ENCODE results near the gene CACNG7.
A peak's percentile ranks its signal among the peaks of the same experiment; 100 is the strongest.

The CACNG7 gene

DNA sequence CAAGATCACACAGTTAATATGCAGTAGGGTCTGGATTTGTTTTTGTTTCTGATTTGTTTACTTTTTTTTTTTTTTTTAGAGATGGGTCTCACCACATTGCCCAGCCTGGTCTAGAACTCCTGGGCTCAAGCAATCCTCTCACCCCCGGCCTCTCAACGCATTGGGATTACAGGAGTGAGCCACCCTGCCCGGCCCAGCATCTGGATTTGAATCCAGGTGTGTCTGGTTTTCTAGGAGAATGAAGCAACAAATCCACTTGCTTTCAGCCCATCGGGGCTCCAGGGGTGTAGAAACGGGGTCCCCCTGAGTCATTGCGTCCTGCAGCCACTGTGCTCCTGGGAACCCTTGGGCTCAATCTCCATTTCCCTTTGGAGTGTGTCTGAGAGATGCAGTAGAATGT is 60.3 kb downstream of the CACNG7 start:
- DNase-seq (ENCODE audit: low read depth, low spot score), result no peak
- no peak overlapping the region for H3K4me3 ChIP-seq (ENCODE audit: low read length)

DNA sequence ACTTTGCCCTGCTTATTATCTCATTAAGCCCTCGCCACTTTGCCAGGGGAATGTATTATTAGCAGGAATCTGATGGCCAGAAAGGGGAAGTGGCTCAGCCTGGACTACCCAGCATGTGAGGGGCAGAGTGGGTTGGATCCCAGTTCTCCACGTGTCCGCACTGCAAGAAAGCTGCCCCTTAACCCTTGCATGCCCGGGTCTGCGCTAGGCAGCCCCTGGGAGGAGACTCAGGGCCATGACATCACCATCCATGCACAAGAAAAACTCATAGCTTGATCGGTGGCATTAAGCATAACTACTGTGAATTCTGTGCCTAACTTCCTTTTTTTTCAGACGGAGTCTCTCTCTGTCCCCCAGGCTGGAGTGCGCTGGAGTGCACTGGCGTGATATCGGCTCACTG is 62.6 kb downstream of the CACNG7 start:
- H3K4me3 ChIP-seq (ENCODE audit: low read length), result no peak overlapping the region
- no peak for DNase-seq (ENCODE audit: low read depth, low spot score)

DNA sequence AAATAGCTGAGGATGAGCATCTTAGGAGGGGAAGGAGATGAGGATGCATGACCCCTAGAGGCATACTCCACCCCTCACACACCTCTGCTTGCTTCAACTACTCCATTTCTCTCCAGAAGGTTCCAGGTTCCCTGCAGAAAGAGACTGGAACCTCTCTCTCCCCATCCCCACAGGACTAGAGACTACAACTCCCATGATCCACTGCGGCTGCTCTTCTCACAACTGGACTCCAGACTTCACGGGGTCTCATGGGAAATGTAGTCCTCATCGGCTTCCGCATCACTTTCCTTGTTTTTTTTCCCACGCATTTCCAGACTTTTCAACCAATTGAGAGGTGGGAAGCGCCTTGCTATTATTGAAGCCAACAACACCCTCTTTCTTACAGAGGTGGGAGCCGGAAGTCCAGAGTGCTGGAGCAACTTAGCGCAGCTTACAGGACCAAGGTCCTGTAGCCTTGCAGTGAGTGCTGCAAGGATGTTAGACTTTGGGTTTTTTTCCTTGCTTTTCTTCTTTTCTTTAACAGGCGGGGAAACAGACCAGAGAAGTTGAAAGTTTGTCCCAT is 68.4 kb downstream of the CACNG7 start:
- peak overlapping the region; percentile 14 for H3K4me3 ChIP-seq (ENCODE audit: low read length)
- peak; percentile 63 for DNase-seq (ENCODE audit: low read depth, low spot score)

DNA sequence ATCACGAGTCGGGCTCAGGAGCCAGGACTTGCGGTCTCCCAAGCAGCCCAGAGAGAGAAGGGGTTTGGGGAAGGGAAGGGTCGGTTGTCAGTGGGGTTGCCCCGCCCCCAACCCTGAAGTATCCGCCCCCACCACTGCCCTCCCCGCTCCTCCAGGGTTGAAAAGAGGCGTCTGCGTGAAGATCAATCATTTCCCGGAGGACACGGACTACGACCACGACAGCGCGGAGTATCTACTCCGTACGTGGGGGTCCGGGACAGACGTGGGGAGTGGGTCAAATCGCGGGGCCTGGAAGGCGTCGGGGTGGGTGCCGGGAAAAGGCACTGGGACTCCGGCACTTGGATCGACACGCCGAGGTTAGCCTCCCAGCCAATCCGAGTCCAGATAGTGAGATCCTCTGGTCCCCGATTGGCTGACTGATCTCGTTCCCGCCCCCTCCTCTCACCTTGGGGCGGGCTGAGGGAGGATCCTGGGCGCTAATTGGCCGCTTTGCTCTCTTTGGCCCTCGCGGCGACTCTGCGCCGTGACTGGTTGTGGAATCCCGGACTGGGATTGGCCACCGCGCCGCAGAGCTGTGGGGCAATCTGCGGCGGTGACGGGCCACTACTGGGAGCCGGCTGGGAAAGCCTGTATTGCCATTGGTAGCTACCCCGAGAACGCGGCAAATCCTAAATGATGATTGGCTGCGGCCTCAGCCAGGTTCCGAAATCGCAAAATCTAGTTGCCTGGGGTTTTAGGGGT is 69.1 kb downstream of the CACNG7 start:
- H3K4me3 ChIP-seq (ENCODE audit: low read length), result peak overlapping the region; percentile 14
- no peak for DNase-seq (ENCODE audit: low read depth, low spot score)

DNA sequence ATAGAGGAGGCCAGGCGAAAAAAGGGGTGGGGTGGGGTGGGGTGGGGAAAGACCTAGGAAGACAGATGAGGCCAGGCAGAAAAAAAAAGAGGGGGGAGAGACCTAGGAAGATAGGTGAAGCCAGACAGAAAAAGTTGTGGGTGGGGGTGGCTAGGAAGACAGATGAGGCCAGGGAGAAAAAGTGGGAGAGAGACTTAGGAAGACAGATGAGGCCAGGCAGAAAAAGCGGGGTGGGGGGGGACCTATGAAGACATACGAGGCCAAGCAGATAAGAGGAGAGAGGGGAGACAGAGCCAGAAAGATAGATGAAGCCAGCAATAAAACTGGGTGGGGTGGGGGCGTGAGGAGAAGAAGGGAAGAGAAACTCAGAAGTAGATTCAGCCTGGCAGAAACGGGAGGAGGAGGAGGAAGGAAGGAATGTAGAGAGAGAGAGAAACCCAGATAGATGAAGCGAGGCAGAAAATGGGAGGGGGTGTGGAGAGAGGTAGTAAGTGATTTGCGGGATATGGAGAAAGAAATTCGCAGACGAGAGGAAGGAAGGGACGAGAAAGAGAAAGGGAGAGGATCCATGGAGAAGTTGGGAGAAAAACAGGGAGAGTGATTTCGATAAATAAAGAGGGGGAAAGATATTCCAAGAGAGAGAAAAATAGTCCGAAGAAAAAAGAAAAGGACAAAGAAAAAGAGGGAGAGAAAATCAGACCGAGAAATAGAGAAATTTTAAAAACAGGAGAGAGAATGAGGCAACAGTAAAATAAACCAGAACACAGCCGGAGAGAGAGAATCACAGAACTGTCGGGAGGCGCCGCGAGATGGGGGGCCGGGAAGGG is 70.1 kb downstream of the CACNG7 start:
- no peak overlapping the region for H3K4me3 ChIP-seq (ENCODE audit: low read length)
- DNase-seq (ENCODE audit: low read depth, low spot score), result no peak

DNA sequence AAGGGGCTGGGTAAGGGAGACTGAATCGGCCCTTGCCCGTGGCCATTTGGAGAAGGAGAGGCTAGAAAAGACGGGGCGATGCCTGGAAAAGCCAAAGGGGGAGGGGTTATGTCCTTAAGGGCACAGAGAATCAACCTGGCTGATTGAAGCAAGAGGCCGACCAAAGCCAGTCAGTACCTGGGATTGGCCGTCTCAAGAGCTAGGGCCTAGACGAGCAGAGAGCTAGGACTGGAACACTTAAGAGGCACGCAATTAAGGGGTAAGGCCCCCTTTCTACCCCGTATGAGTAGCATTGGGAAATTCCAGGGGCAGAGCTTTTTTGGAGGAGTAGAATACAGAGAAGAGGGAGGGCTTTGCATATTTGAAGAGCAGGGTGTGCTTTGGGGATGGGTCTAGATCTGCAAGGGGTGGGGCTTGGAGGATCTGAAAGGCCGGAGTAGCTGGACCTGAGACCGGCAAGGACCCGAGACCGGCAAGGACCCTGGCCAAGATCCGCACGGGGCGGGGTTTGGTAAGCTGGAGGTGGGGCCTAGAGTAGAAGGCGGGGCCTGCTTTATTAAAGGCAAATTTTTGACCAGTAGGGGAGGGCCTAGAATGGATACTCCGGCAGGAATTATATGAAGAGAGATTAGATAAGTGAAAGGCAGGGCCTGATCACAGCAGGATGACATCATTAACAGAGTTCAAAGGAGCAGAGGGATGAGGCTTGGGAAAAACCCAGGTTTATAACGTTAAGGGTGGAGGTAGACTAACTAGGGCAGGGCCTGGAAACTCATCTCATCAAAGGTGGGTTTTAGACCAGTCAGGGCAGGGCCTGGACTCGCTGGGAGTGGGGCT is 71.7 kb downstream of the CACNG7 start:
- no peak overlapping the region for H3K4me3 ChIP-seq (ENCODE audit: low read length)
- DNase-seq (ENCODE audit: low read depth, low spot score), result no peak

DNA sequence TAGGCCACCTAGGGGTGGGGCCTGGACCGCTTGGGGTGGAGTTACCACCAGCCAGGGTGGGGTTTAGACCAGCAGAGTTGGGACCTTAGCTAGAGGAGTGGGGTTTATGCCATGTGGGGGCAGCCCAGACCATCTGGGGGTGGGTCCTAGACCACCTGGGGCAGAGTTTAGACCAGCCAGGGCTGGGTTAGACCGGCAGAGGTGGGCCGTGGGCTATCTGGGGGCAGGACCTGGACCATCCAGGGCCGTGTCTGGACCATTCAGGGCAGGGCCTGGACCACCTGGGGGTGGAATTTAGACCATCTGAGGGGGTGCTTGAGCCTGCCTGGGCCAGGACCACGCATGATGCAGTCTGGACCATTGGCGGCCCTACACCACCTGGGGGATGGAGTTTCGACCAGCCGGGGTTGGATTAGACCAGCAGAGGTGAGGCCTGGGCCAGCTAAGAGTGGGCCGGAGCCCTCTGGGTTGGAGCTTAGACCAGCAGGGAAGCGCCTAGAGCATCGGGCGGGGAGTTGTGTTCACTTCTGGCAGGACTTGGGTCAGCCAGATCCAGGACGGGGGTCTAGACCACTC is 72.4 kb downstream of the CACNG7 start:
- no peak for DNase-seq (ENCODE audit: low read depth, low spot score)
- no peak overlapping the region for H3K4me3 ChIP-seq (ENCODE audit: low read length)

DNA sequence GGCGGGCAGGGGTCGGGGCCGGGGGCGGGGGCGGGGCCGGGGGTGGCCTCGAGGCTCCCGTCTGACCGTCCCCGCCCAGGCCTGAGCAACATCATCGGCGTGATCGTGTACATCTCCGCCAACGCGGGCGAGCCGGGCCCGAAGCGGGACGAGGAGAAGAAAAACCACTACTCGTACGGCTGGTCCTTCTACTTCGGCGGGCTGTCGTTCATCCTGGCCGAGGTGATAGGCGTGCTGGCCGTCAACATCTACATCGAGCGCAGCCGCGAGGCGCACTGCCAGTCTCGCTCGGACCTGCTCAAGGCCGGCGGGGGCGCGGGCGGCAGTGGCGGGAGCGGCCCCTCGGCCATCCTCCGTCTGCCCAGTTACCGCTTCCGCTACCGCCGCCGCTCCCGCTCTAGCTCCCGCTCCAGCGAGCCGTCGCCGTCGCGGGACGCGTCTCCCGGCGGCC is 72.9 kb downstream of the CACNG7 start:
- no peak overlapping the region for H3K4me3 ChIP-seq (ENCODE audit: low read length)

DNA sequence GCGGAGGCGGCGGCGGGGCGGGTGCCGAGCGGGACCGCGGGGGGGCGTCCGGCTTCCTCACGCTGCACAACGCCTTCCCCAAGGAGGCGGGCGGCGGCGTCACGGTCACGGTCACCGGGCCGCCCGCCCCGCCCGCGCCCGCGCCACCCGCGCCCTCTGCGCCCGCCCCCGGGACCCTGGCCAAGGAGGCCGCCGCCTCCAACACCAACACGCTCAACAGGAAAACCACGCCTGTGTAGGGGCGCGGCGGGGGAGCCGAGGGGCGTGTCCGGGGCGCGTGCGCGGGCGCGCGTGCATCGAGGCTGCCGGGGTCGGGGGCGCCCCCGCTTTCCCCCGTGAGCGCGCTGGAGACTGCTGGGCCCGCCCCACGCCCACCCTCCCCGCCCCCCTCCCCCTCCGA is 73.5 kb downstream of the CACNG7 start:
- H3K4me3 ChIP-seq (ENCODE audit: low read length), result no peak overlapping the region
- DNase-seq (ENCODE audit: low read depth, low spot score), result no peak

More for the DNA sequence above, 72.9 kb downstream of the CACNG7 start:
- no peak for DNase-seq (ENCODE audit: low read depth, low spot score)

DNA sequence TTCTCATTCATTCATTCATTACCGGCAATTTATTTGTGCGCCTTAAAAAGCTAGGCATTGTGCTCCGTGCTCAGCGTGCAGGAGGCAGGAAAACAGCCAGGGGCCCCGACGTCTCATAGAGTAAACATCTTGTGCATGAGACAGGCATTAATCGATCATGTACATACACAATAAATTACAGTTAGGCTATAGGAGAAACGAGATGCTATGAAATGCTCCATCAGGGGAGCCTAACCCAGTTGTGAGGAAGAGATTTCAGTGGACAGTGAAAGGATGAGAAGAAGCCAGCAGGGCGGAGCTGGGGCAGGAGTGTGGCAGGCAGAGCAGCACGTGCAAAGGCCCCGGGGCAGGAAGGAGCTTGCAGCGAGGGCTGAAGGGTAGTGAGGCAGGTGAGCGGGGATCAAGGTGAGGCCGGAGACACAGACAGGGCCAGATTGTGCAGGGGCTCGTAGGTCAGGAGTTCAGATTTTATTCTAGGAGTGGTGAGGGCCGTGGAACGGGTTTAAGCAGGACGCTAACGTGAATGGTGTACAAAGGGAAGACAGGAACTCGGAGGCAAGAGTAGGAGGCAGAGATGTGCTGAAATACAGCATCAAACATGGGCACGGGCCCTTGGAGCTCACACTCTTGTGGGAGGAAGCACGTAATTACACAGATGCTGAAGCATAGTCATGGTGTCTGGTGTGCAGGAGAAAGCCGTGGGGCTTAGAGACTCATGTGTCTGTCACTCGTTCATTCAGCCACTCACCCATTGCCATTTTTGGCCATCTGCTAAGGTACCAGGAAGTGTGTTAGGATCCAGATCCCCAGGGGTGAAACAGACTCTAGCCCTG is 74.6 kb downstream of the CACNG7 start:
- DNase-seq (ENCODE audit: low read depth, low spot score), result no peak
- no peak overlapping the region for H3K4me3 ChIP-seq (ENCODE audit: low read length)

DNA sequence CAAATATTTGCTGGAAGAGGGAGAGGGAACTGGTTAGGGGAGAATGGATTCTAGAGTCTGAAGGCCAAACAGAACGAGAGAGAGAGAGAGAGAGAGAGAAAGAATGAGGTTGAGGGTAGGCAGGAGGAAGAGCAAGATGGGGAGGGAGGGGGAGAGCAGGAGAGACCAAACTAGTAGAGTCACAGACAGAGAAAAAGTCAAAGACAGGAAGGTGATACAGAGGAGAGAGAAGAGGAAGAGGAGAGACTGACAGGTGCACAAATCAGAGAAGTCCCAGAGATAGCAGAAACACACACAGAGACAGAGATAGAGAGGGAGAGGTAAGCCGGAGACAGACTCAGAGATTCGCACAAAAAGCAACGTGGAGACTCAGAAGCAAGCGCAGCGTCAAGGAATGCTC is 76.8 kb downstream of the CACNG7 start:
- no peak for DNase-seq (ENCODE audit: low read depth, low spot score)
- H3K4me3 ChIP-seq (ENCODE audit: low read length), result no peak overlapping the region

DNA sequence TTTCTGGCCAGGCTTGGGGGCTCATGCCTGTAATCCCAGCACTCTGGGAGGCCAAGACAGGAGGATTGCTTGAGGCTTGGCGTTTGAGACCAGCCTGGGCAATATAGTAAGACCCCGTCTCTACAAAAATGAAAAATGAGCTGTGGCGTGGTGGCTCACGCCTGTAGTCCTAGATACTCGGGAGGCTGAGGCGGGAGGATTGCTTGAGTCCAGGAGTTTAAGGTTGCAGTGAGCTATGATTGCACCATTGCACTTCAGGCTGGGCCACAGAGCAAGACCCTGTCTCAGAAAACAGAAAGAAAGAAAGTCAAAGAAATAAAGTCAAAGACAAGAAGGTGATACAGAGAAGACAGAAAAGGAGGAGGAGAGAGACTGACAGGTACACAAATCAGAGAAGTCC is 79.9 kb downstream of the CACNG7 start:
- H3K4me3 ChIP-seq (ENCODE audit: low read length), result no peak overlapping the region
- DNase-seq (ENCODE audit: low read depth, low spot score), result no peak

DNA sequence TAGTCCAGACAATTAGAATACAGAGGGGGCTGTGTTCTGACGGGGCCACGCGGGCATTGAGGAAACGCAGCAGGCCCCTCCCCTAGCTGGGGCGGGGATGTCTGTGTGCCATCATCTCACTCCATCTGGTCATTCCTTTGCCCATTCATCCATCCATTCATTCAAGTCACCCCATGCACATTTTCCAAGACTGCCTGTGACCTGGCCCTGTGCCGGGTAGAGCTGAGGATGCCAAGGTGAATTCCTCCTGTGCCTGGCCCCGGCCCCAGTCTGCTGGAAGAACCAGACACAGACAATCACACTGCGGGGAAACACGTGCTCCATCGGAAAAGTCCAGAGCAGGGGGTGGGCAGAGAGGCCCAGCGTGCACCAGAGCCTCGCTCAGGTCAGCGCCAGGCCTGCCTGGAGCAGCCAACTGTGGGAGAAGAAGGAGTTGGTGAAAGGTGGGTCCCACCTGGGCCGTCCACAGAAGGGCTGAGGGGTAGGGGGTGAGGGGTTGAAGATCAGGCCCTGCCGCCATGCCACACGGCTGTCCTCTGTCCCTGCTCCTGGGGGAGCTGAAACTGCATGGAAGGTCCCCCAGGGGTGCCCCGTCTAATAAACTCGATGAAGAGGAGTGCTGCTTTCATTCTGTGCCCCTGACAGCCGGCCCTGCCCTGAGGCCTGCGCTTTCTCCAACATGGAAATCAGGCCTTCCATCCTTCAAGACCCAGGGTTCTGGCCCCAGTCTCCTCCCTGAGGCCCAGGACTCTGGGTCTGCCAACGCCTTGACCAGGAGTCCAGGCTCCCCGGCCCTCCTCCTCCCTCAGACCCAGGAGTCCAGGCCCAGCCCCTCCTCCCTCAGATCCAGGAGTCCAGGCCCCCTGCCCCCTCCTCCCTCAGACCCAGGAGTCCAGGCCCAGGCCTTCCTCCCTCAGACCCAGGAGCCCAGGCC is 80.8 kb downstream of the CACNG7 start:
- no peak for DNase-seq (ENCODE audit: low read depth, low spot score)
- no peak overlapping the region for H3K4me3 ChIP-seq (ENCODE audit: low read length)

DNA sequence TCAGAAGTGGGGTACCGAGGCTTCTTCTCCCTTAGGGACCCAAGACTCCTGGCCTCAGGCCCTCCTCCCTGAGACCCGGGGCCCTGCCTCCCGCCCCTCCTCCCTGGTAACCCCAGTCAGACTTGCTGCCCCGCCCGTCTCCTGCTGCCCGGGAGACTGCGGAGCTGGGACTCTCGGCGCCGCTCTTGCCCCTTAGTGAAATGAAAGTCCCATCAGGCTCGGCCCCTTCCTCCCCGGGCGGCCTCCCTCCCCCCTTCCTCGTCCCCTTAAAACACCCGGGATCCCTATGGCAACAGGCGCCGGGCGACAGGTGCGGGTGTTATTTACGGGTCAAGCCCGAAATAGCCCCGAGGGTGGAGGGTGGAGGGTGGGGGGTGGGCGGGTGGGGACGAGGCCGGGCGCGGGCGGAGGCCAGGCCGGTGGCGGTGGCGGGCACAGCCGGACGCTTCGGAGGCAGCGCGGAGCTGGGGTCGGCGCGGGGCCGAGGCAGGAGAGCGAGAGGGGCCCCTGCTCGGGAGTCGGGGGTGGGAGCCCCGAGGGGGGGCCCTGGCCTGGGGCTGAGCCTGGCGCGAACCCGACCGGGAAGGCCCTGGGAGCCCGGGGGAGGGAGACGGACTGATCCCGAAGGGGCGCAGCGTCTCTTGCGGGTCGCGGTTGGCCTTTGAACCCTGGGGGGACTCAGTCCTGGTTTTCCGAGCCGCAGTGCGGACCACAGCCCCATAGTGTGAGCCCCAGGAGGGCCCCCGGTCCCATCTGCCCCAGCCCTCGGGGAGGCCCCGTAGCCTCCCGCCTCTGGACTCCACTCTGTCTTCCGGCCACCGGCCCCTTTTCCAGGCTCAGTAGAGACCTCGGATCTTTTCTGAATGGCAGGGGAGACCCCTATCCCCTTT is 82.4 kb downstream of the CACNG7 start, which contains the start of gene CACNG6:
Gene CACNG6, plus strand, starts transcription at position 414 of the 890 bp plus-strand sequence. CDS start 1,241 bp downstream, outside the sequence.
- H3K4me3 ChIP-seq (ENCODE audit: low read length), result no peak within 1 kb of the TSS

DNA sequence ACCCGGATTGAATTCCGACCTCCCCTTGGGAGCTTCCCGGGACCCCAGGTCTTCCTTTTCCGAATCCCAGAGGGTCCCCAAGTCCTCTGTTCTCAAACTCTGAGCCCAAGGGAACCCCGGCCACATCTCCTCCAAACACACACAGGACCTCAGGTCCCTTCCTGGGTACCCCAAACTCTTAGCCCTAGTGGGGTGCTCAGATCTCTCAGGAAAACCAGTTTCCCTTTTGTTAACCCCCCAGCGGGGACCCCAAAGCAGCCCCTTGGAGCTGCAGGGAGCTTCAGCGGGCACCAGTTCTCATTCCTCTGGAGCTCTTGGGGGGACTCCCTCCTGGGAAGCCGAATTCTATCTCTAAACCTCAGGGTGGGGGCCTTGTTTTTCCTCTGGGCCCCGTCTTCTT is 83.1 kb downstream of the CACNG7 start:
- DNase-seq (ENCODE audit: low read depth, low spot score), result no peak
- H3K4me3 ChIP-seq (ENCODE audit: low read length), result no peak overlapping the region

More for the DNA sequence above, 82.4 kb downstream of the CACNG7 start, which contains the start of gene CACNG6:
- no peak for DNase-seq (ENCODE audit: low read depth, low spot score)

DNA sequence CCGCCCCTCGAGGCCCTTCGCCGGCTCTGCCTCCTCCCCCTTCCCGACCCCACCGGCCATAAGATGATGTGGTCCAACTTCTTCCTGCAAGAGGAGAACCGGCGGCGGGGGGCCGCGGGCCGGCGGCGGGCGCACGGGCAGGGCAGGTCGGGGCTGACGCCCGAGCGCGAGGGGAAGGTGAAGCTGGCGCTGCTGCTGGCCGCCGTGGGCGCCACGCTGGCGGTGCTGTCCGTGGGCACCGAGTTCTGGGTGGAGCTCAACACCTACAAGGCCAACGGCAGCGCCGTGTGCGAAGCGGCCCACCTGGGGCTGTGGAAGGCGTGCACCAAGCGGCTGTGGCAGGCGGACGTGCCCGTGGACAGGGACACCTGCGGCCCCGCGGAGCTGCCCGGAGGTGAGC is 83.7 kb downstream of the CACNG7 start:
- DNase-seq (ENCODE audit: low read depth, low spot score), result no peak
- no peak overlapping the region for H3K4me3 ChIP-seq (ENCODE audit: low read length)
